ENCODE results near the gene TRPC1.

The TRPC1 gene

GRCh38 chr3:142837526-142837925 lies 113.7 kb downstream of the TRPC1 start:
- no peak for DNase-seq (ENCODE audit: low read depth in 3 of 3)

GRCh38 chr3:142839831-142840230 lies 116.0 kb downstream of the TRPC1 start:
- no peak for DNase-seq (ENCODE audit: low read depth in 3 of 3)

GRCh38 chr3:142844339-142844977 lies 120.6 kb downstream of the TRPC1 start:
- DNase-seq (ENCODE audit: low read depth in 3 of 3): no peak

GRCh38 chr3:142846779-142847577 lies 123.1 kb downstream of the TRPC1 start:
- DNase-seq (ENCODE audit: low read depth in 3 of 3): no peak

- no peak for DNase-seq (ENCODE audit: low read depth in 3 of 3)
Observed at GRCh38 chr3:142849148-142849547, 125.3 kb downstream of the TRPC1 start.

DNA sequence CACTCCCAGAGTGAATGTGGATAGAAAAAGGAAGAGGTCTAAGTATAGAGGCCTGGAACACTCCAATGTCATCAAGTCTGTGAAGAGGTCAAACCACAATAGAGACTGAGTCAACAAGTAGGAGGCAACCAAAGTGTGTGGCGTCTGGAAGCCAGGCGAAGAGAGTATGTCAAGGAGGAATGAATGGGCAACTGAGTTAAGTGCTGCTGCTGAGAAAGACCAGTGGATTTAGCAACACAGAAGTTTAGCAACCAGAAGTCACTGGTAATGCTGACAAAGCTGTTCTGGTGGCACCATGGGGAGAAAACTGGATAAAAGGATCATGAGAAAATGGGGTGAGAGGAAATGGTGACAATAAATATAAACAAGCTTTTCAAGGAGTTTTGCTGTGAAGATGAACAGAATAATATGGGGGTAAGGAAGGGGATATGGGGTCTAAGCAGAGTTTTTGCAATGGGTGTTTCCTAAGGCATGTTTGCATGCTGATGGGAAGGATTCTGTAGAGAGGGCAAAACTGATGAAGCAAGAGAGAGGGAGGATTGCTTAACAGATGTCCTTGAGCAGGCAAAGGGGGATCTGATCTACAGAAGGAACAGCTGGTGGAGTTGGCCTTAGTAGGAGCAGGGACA lies 126.7 kb downstream of the TRPC1 start:
- no peak for DNase-seq (ENCODE audit: low read depth in 3 of 3)

GRCh38 chr3:142852009-142852408 lies 128.2 kb downstream of the TRPC1 start:
- DNase-seq (ENCODE audit: low read depth in 3 of 3): no peak

- no peak for DNase-seq (ENCODE audit: low read depth in 3 of 3)
Observed at GRCh38 chr3:142853270-142854168, 129.7 kb downstream of the TRPC1 start.

DNA sequence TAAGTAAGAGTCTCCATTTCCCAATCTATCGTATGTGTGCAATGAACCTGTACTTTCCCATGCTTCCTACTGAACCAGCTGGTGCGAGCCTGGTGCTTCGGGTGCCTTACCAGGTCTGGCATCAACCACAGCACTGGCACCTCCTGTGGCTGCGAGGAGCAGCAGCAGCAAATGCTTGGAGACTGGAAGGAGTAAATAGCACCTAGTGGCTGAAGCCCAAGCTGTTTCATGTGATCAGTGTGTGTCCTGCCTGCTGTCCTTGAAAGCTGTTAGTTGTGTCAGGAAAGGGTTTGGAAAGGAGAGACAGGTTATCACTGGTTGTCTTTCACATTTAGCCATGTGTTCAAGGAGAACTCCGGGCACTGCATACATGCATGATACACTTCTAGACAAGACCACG lies 133.2 kb downstream of the TRPC1 start:
- DNase-seq (ENCODE audit: low read depth in 3 of 3): no peak
